NAMALWA (cell line): Measurements from ENCODE around the gene IL37.
A peak's percentile ranks its signal among the peaks of the same experiment; 100 is the strongest.
"Not testable (repeated sequence)": the region's sequence is repeated elsewhere in the genome, so short reads cannot be mapped to it uniquely, and the experiment has no call there.

Experiments used
- DNase-seq: peaks from one replicate; pipeline ENCODE4 v3.0.0-alpha.2; 2015; ENCODE audit warnings: low spot score

The IL37 gene

DNA sequence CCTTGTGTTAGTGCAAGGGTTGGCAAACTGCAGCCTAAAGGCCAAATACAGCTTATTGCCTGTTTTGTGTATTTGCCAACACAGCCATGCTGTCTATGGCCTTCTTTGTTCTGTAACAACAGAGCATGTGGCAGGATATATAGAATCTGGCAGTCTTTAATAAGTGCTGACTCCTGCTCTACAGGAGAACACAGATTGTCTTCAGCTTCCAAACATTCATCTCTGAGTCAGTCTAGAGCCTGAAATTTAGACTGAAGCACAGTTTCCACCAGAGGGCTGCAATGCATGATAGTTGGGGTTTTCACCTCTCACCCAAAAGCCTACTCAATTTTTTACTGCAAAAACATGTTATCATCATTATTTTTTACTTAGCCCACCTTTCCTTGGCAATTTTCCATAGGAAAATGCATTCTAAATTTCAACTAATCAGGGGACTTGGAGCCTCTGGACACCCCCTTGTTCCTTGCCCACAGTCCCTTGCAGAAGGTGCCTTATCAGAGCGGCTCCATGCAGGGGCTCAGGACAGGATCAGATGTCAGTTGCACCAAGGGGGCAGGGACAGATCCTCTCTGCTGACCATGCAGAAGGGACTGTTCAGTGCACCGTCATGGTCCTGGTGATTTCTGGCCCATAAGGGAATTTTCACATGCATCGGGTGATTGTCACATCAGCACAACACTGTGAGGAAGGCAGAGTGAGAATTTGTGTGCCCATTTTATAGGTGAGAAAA, 12.4 kb downstream of the IL37 start:
- DNase-seq = no peak

DNA sequence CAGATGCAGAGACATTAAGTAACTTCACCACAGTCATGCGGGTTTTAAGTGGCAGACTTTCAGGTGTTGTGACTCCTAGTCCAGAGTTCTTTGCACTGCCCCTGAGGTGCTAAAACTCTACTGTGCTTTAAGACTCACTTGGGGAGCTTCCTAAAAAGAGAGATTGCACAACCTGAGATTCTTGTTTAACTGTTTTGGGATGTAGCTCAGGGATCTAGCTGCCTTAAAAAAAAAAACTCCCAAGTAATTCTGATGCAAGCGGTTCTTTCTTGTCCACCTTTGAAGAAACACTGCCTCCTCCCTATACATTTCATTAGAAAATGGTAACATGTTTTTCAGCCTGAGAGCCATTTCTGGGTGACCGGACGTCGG, 13.0 kb downstream of the IL37 start:
- DNase-seq = no peak

DNA sequence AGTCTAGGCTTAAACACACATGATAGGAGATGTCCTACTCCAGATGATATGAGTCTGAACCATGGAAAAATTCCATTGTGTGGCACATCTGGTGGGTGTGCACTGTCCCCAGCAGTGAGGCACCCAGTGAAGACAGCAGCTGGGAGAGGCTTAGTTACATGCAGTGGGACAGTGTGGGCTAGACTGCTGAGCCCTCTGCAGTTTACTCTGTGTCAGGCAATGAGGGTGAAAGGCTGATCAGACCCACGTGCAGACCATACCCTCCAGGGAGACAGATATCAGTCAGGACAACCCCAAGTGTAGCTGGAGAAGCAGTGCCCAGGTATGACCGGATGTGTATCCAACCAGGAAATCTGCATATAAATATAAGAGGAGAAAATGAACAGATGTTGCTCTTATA, 13.4 kb downstream of the IL37 start:
- DNase-seq = no peak

DNA sequence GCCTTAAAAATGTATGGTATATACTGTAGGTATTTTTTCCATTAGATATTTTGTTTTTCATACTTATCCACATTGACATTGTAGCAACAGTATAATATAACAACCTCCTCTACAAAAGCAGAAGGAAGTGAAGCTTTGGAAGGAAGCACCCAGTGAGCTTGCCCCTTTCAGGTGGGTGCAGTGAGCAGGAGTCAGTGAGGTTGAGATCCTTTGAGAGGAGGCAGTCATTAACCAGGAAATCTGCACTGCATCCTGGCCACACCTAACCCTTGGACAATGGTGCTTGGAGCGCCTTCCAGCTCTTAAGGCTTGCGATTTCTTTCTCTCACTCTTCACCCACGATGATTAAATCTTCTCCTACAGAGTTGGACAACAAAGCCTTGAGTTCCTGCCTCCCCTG, 13.9 kb downstream of the IL37 start:
- no peak for DNase-seq

DNA sequence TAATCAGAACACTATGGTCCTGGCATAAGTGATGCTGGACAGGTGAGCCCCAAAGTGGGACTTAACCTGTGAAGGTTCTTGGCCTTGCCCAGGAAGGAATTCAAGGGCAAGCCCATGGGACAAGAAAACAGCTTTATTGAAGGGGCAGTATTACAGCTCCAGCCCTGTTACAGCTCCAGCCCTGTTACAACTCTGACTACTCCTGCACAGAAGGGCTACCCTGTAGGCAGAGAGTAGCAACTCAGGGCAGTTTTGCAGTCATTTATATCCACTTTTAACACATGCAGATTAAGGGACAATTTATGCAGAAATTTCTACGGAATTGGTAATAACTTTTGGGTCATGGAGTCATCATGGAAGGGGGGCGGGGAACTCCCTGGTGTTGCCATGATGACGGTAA, 15.7 kb downstream of the IL37 start:
- no peak for DNase-seq

DNA sequence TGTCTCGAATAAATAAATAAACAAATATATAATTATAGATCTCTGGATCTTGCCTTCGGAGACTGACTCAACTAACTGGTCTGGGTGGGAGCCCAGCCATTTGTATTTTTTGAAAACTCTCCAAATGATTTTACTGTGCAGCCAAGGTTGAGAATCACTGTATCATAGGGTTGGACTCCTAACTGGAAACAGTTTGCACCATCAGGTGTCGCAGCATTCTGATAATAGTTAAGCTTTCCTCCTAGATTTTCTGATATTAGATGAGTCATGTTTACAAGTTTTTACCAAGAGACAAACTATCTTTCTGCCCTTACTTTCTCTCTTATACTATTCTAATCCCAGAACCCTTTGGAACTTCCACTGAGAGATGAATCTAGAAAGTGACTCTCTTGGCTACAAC, 16.8 kb downstream of the IL37 start:
- DNase-seq = no peak

DNA sequence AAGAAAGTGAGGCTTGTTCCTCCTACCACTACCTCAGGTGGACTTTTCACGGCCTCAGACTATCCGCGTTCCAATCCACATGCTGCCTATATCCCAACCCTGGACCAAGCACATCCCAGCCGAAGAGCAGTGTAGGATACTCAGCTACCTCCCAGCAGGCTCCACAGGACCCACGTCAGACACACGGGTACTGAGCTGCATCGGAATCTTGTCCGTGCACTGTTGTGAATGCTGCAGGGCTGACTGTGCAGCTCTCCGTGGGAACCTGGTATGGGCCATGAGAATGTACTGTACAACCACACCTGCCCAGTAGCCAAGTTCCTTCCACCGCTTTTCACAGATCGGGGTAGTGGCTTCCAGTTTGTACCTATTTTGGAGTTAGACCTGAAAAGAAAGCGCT, 22.3 kb downstream of the IL37 start:
- no peak for DNase-seq

DNA sequence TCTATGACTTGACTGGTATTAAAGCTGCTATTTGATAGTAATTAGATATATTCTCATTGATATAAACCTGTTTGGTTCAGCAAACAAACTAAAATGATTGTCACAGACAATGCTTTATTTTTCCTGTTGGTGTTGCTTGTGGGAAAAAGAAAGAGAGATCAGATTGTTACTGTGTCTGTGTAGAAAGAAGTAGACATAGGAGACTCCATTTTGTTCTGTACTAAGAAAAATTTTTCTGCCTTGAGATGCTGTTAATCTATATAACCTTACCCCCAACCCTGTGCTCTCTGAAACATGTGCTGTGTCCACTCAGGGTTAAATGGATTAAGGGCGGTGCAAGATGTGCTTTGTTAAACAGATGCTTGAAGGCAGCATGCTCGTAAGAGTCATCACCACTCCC, 23.2 kb downstream of the IL37 start:
- DNase-seq = not testable (repeated sequence)

DNA sequence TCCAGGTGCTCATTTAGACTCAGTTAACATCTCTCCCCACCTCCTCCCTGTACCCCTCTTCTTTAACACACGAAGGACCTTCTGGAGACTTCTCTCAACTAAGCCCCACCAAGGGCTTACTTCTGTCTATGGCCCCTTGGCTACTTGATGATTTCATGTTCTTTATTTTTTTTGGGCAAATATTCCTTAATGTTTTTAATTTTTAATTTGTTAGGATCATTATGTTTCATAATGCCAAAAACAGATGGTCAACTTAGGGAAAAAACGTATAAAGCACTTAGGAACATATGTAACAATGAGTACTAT, 25.9 kb downstream of the IL37 start:
- no peak for DNase-seq

DNA sequence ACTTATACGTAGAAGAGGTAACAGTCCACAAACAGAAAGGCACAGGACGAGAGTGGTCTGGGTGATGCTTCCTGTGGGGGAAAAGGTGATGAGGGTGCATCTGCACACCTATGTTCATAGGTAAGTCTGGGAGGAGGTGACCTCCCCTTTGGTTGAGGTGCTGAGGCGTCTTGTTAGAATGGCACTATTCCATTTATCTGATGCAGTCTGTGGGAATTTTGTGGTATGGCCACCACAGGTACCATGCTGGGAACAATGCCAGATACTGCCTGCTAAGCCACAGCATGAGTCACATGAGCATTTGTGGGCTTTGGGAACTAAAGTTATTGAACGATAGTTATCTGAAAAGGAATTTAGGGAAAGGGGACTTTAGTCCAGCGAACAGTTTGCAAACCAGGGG, 27.9 kb downstream of the IL37 start:
- DNase-seq = no peak

DNA sequence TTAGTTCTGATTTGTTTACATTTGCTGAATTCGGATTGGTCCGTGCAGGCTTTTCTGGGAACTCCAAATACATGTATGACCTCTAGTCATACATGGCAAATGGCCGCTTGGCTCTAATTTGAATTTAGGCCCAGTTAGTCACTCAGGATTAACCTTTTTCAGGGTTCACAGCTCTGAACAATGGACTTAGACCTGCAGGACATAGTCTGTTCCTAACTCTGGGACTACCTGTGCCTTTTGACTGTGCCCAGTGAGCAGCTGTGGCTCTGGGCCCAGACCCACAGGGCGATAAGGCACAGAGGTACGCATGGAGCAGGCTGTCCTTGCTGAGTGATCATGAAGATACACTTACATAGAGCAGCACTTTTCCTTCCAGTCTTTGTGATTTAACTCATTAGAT, 28.5 kb downstream of the IL37 start:
- DNase-seq = no peak

DNA sequence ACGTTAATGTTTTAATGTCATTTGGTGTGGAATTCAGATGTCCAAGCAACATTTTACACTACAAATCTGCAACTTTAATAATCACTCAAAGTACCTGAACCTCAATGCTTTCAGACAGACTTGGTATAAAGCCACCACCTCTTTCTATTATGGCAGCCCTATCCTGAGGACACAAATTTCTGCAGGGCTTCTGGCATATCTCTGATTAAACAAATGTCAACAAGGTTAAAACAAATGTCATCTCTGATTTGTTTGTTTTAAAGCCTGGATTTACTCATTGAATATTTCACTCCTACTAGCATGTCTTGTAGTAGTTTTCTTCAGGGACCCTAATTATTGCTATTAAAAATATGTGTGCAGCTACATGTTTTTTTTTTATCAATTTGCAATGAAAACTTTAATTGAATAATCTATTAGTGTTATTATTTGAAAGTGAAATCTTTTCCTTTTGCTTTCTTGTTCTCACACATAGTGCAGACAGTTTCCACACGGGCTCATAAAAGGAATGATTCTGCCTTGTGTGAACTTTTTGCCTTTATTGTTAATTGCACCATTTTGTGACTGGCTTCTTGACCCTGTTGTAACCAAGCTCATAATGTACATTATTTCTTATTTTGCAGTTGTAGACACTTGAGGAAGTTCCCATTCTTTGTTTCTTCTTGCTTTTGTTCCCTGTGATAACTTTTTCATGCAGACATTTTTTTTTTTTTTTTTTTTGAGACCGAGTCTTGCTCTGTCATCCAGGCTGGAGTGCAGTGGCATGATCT, 30.1 kb downstream of the IL37 start:
- no peak for DNase-seq

DNA sequence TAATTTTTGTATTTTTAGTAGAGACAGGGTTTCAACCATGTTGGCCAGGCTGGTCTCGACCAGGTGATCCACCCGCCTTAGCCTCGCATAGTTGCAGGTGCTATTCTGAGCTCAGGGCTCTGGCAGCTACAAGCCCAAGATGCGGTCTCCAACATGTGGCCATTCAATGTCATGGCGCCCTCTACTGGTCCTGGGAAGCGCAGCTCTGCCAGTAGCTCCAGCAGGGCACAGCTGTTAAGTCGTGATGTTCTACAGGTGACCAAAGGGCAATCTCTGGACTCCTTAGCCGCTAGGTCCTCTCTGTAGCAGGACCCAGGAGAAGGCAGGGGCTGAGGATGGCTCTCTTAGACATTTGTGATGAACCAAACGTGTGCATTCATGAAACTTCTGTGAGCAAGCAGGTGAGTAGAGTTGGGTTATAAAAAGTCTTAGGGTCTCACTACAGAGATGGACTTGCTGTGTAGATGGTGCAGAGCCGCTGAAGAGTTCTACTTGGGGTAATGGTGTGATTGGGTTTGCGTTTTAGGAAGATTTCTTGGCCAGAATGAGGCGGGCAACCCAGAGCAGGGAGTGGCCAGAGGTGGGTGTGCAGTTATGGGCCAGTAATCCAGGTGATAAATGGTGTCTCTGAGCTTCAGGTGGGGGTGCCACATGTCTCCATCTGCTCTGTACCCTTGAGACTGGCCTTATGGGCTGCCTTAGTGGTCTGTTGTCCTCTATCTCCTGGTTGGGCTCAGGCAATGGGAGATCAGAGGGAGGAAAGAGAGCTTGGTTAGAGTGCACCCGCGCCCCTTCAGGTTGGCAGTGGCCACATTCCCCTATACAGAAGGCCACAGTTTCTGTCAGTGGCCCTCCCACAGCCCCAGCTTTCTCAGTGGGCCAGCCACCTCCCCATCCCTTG, 31.0 kb downstream of the IL37 start:
- DNase-seq = peak; percentile 78

DNA sequence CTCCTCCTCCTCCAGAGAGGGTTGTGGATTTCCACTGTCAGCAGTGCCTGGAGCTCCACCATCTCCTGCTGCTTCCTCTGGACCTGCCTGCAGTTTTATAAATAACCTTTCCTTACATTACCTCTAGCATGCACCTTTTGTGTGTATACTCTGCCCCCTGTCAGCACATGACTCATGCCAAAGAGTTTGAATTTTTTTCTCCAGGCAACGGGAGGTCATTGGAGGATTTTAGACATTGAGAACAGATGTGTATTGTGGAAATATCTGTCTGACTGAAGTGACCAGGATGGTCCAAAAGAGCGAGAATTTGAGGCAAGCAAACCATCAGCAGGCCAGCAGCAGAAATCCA, 31.7 kb downstream of the IL37 start:
- DNase-seq = no peak

DNA sequence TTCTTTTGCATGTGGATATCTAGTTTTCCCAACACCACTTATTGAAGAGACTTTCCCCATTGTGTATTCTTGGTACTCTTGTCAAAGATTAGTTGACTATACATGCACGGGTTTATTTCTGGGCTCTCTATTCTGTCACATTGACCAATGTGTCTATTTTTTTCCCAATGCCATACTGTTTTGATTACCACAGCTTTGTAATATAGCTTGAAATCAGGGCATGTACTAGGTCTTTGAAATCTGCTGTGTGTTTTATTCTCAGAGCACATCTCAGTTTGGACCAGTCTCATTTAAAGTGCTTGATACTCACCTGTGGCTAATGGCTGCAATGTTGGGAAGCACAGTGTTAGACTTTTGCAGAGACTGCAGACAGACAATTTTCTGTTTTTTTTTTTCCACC, 34.0 kb downstream of the IL37 start:
- DNase-seq = no peak

DNA sequence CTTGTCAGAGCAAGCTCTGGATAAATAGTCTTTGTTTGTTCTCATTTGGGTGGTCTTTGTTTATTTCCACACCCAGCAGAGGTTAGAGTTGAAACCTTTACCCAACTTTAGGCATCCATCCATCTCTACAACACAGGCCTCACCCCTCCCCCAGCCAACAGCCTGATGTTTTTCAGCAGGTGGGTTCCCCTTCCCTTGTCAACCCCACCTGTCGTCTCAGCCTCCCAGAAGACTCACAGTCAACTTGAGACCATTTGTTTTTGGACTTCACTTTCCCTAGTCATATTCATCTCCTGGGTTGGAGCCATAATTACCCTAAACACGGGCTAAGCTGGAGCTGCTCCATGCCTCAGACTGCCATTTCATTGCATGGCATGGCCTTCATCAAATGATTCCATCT, 35.1 kb downstream of the IL37 start:
- DNase-seq = no peak

DNA sequence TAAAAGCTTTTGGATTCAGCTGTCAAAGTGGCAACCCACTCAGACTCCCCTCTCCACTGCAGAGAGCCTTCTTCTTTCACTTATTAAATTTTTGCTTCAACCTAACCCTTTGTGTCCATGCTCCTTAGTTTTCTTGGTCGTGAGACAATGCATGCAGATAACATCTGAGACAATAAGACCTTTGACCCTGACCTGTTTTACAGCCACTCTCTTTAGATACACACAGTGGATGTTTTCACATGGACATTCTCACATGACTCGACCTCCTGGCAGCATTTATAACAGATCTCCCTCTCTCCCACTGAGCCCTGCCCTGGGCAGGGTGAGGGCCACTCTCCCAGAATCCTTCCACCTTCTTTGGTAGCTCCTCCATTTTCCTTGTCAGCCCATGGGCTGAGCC, 36.4 kb downstream of the IL37 start:
- DNase-seq = peak; percentile 9

DNA sequence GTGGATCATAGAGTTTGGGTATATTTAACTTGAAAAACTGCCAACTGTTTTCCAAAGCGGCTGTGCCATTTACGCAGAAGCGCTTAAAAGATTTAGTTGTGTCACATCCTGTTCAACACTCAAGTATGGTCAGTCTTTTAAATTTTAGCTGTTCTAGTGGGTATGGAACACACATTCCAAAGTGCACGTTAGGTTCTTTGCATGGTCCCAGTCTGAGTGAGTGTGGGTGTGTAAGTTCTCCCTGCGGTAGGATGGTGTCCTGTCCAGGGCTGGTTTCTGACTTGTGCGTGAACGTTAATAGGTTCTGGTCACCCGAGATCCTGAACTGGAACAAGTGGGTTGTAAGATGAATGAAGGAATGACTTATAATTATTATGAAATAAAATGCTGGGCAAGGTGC, 38.5 kb downstream of the IL37 start:
- no peak for DNase-seq

DNA sequence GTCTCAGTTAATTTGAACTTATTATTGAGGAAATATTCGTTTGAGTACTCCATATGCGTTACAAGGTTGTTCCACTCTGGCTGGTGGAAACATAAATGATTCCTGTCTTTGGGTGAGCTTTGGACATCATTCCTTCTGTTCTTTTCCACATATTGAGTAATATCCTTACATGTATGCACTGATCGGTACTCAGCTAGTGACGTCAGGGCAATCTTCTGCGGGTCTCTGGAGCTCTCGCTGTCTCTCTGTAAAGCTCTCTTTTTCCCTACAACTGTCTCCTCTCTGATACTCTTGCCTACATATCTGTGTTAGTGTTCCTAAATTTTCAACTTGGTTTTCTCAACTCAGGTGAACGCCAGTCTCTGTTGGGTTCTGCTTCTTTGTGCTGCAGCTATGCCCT, 43.4 kb downstream of the IL37 start:
- no peak for DNase-seq

DNA sequence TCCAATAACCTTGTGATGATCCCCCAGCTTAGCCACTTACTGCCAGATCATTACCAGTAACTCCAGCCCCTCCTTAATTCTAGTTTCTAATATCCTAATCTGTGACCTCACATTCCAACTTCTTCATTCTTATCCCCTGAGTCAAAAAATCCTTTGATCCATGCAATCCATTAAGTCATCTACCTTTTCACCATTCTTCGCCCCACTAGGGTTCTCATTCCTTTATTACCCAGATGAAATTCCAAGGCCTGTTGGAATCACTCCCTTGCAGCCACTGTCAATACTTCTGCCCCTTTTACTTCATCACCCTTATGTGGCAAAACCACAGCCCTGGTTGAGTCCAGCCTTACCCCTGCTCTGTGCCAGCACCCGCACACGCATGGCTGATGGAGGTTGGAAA, 46.5 kb downstream of the IL37 start:
- DNase-seq = no peak

DNA sequence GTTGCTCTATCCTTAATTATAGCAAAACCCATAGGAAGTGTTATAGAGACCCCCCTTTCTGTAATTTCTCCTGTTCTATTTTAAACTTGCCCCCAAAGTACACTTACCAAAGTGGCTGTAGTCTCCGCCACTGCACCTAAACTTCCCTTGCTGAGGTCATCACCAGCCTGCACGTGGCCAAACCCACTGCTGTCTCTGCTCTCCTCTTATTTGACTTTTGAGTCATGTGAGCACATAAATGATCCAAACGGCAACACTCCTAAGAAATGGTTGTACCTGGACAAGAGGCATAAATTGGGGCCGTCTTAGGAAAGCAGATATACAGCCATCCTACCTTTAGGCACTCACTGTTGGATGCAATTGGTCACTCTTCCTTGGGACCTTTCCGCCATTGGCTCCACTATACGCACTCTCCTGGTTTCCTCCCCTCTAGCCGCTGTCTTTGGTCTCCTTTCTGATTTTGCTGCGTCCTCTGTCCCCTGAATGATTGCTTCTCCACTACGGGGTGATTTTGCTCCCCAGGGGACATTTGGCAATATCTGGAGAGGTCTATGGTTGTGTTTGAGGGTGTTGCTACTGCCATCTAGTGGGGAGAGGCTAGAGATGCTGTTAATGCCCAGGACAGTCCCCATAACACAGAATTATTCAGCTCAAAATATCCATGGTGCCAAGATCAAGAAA, 47.6 kb downstream of the IL37 start:
- peak; percentile 71 for DNase-seq

DNA sequence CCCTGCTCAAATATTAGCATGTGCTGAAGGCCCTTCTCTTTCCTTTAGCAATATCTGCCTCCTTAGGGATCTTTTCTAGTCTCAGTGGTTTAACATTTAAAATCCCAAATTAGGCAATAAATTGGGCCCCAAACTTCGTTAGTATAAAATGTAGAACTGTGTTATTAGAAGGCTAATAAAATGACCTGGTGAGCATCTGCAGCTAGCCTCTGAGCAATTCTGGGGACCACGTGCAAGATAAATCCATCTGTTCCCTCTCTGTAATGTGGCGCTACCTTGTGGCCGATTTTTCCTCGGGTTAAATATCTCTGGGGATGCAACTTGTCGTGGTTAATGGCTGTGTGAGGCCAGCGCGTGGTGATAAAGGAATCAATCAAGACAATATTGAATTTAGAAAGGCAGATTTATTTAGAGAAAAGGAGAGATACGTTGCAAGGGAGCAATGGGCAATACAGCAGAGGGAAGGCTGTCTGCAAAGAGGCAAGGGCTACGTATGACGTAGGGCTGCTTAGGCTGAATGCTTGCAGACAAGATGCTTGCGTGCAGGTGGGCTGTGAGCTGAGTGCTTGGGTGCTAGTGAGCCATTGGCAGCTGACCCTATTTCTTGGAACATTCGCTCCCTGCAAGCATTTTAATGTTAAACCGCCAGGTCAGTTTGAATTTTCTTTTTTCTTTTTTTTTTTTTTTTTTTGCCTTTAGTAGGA, 48.3 kb downstream of the IL37 start:
- DNase-seq = peak; percentile 6
